ENCODE data around the gene PCYT2. TPM values are rescaled to one million over a fixed set of nuclear protein-coding genes. Genes with fewer than 3 reads are reported as not detected.

PCYT2 gene
- total RNA-seq, 1 donor from 2014 or later, result 33.2 TPM

GRCh38 chr17:81898029-81898866 lies 13.0 kb downstream of the PCYT2 start:
- no peaks in the 10 kb centered on the region for H3K27me3 Mint-ChIP-seq (ENCODE audit: unreplicated experiment)
- no peaks in the 10 kb centered on the region for H3K9me3 Mint-ChIP-seq (ENCODE audit: unreplicated experiment)
- H3K27ac Mint-ChIP-seq (ENCODE audit: unreplicated experiment), result peak overlapping the region; percentile 91
- no peak for TF ChIP-seq CTCF (IDR thresholded peaks at IDR 0.05)
- DNase-seq (ENCODE audit: extremely low spot score, unreplicated experiment), result peak; percentile 84
- H3K4me3 Mint-ChIP-seq (ENCODE audit: unreplicated experiment), result peak overlapping the region; percentile 4
- H3K4me1 Mint-ChIP-seq (ENCODE audit: unreplicated experiment), result peaks cover 35% of the 10 kb centered on the region
- H3K36me3 Mint-ChIP-seq (ENCODE audit: unreplicated experiment), result peaks cover 9% of the 10 kb centered on the region

- no peak overlapping the region for H3K27ac Mint-ChIP-seq (ENCODE audit: unreplicated experiment)
- TF ChIP-seq CTCF (IDR thresholded peaks at IDR 0.05), result no peak
- no peaks in the 10 kb centered on the region for H3K27me3 Mint-ChIP-seq (ENCODE audit: unreplicated experiment)
- DNase-seq (ENCODE audit: extremely low spot score, unreplicated experiment), result no peak
- H3K9me3 Mint-ChIP-seq (ENCODE audit: unreplicated experiment), result no peaks in the 10 kb centered on the region
- H3K4me3 Mint-ChIP-seq (ENCODE audit: unreplicated experiment), result no peak overlapping the region
- peaks cover 41% of the 10 kb centered on the region for H3K4me1 Mint-ChIP-seq (ENCODE audit: unreplicated experiment)
- H3K36me3 Mint-ChIP-seq (ENCODE audit: unreplicated experiment), result peaks cover 9% of the 10 kb centered on the region
Measured at GRCh38 chr17:81895400-81895799, 15.8 kb downstream of the PCYT2 start.

GRCh38 chr17:81891303-81891552 lies 20.0 kb downstream of the PCYT2 start:
- Mint-ChIP-seq H3K27me3 (ENCODE audit: unreplicated experiment) (no peaks in the 10 kb centered on the region), H3K4me1 (ENCODE audit: unreplicated experiment) (peaks cover 20% of the 10 kb centered on the region), H3K9me3 (ENCODE audit: unreplicated experiment) (no peaks in the 10 kb centered on the region), H3K4me3 (ENCODE audit: unreplicated experiment) (peak overlapping the region; percentile 90), H3K27ac (ENCODE audit: unreplicated experiment) (peak overlapping the region; percentile 93), H3K36me3 (ENCODE audit: unreplicated experiment) (peaks cover 20% of the 10 kb centered on the region)
- TF ChIP-seq CTCF (IDR thresholded peaks at IDR 0.05), result no peak
- no peak for DNase-seq (ENCODE audit: extremely low spot score, unreplicated experiment)

GRCh38 chr17:81890447-81891302 lies 20.5 kb downstream of the PCYT2 start:
- Mint-ChIP-seq H3K36me3 (ENCODE audit: unreplicated experiment) (peaks cover 21% of the 10 kb centered on the region), H3K4me3 (ENCODE audit: unreplicated experiment) (peak overlapping the region; percentile 78), H3K4me1 (ENCODE audit: unreplicated experiment) (peaks cover 20% of the 10 kb centered on the region), H3K9me3 (ENCODE audit: unreplicated experiment) (no peaks in the 10 kb centered on the region), H3K27me3 (ENCODE audit: unreplicated experiment) (no peaks in the 10 kb centered on the region), H3K27ac (ENCODE audit: unreplicated experiment) (peak overlapping the region; percentile 89)
- no peak for DNase-seq (ENCODE audit: extremely low spot score, unreplicated experiment)
- no peak for TF ChIP-seq CTCF (IDR thresholded peaks at IDR 0.05)

GRCh38 chr17:81889602-81890001 lies 21.6 kb downstream of the PCYT2 start:
- Mint-ChIP-seq H3K4me3 (ENCODE audit: unreplicated experiment) (peak overlapping the region; percentile 78), H3K9me3 (ENCODE audit: unreplicated experiment) (no peaks in the 10 kb centered on the region), H3K27me3 (ENCODE audit: unreplicated experiment) (no peaks in the 10 kb centered on the region), H3K27ac (ENCODE audit: unreplicated experiment) (no peak overlapping the region), H3K4me1 (ENCODE audit: unreplicated experiment) (peaks cover 25% of the 10 kb centered on the region), H3K36me3 (ENCODE audit: unreplicated experiment) (peaks cover 25% of the 10 kb centered on the region)
- no peak for DNase-seq (ENCODE audit: extremely low spot score, unreplicated experiment)
- TF ChIP-seq CTCF (IDR thresholded peaks at IDR 0.05), result no peak

All from osteocyte (in vitro differentiated cells).